ENCODE results near the gene ACOT6.

GRCh38 chr14:73619524-73619923 lies 7.2 kb downstream of the ACOT6 start:
- TF ChIP-seq SPI1 (IDR thresholded peaks at IDR 0.05; ENCODE audit: borderline replicate concordance, low read depth): no peak
- TF ChIP-seq, protein P1, sequence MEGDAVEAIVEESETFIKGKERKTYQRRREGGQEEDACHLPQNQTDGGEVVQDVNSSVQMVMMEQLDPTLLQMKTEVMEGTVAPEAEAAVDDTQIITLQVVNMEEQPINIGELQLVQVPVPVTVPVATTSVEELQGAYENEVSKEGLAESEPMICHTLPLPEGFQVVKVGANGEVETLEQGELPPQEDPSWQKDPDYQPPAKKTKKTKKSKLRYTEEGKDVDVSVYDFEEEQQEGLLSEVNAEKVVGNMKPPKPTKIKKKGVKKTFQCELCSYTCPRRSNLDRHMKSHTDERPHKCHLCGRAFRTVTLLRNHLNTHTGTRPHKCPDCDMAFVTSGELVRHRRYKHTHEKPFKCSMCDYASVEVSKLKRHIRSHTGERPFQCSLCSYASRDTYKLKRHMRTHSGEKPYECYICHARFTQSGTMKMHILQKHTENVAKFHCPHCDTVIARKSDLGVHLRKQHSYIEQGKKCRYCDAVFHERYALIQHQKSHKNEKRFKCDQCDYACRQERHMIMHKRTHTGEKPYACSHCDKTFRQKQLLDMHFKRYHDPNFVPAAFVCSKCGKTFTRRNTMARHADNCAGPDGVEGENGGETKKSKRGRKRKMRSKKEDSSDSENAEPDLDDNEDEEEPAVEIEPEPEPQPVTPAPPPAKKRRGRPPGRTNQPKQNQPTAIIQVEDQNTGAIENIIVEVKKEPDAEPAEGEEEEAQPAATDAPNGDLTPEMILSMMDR (IDR thresholded peaks at IDR 0.05; ENCODE audit: insufficient read depth, low read length): no peak
- TF ChIP-seq REST (IDR thresholded peaks at IDR 0.05; ENCODE audit: insufficient replicate concordance, low read depth): no peak

All from HL-60 (cell line).